GM18517 (cell line): ENCODE measurements around the gene BABAM1.
"Not testable (repeated sequence)": the region's sequence is repeated elsewhere in the genome, so short reads cannot be mapped to it uniquely, and the experiment has no call there.

Experiments
- ATAC-seq: cut with Tn5 transposase; IDR thresholded peaks from one replicate; pipeline ENCODE4 v1.9.1; 2021; ENCODE audit warnings: mild to moderate bottlenecking, moderate library complexity; ENCODE audit not compliant: unreplicated experiment

Gene BABAM1

GRCh38 chr19:17266589-17266974 lies 661 bp upstream of the BABAM1 start:
- peak; percentile 31 for ATAC-seq

DNA sequence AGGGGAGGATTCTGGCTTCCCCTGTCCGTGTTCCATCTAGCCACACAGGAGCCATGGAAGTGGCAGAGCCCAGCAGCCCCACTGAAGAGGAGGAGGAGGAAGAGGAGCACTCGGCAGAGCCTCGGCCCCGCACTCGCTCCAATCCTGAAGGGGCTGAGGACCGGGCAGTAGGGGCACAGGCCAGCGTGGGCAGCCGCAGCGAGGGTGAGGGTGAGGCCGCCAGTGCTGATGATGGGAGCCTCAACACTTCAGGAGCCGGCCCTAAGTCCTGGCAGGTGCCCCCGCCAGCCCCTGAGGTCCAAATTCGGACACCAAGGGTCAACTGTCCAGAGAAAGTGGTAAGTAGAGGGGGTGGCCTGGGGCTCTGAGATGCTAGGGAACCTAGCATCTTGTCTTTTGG lies 1.5 kb downstream of the BABAM1 start:
- ATAC-seq, result no peak

DNA sequence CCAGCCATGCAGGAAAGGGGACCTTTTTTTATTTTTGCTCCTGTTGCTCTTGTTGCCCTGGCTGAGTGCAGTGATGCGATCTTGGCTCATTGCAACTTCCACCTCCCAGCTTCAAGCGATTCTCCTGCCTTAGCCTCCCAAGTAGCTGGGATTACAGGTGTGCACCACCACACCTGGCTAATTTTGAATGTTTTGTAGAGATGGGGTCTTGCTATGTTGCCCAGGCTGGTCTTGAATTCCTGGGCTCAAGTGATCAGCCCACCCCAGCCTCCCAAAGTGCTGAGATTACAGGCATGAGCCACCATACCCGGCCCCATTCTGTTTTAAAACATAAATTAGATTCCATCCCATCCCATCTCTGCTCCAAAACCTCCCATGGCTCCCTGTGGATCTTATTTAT lies 7.6 kb downstream of the BABAM1 start:
- not testable (repeated sequence) for ATAC-seq

- ATAC-seq, result no peak
These were observed 8.4 kb downstream of the BABAM1 start for GRCh38 chr19:17275441-17276175.

DNA sequence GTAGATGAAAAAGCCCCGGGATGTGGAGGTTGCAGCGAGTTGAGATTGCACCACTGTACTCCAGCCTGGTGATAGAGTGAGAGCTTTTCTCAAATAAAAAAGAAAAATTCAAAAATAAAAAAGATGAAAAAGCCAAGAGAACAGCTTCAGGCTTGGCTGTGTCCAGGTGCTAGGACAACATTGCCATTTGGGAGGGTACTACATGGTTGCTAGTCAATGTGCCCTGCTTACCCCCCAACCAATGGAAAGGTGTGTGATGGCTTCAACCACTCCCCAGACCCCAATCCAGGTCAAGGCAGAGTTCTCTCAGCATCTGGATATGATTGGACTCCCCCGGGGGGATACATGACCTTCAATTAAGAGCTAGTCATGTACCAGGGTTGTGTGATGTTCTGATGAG lies 12.2 kb downstream of the BABAM1 start:
- ATAC-seq, result no peak

DNA sequence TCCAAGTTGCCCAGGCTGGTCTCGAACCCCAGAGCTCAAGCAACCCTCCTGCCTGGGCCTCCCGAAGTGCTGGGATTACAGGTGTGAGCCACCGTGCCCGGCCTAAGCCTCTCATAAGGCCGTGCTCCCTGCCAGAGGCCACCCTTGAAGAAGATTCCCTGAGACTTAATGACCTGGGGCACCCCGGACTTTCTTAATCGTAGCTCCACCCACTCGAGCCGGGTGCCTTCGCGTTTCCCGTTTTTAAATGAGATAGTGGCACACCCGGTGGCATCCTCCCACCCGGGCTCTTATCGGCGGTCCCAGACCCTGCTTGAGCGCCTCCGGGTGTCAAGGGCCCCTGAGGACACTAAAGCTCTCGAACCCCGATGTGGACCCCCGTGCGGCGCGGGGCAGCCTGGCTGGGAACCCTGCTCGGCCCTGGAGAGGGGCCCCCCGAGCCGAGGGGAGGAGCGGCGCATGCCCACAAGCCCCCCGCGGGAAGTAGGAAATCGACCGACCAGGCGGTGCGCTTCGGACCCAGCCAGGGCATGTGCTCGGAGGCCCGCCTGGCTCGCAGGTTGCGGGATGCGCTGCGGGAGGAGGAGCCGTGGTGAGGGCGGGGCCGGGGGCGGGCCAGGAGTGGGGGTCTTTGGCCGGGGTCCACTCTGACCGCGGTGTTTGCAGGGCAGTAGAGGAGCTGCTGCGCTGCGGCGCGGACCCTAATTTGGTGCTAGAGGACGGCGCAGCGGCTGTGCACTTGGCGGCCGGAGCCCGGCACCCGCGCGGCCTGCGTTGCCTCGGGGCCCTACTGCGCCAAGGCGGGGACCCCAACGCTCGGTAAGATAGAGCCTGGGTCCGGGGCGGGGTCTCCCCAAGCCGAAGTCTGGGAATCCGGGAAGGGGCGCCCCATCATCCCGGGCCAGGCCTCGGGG lies 14.4 kb downstream of the BABAM1 start, which contains the start of gene ANKLE1:
Gene ANKLE1 (plus strand): TSS at position 511 of the 914 bp plus-strand sequence. CDS start 20 bp downstream, at position 531.
- ATAC-seq, result no peak

- no peak for ATAC-seq
These were observed 15.4 kb downstream of the BABAM1 start for GRCh38 chr19:17282488-17283125.

- ATAC-seq, result no peak
These were observed 16.3 kb downstream of the BABAM1 start for GRCh38 chr19:17283504-17283996.

GRCh38 chr19:17285415-17286135 lies 18.3 kb downstream of the BABAM1 start:
- ATAC-seq, result no peak

DNA sequence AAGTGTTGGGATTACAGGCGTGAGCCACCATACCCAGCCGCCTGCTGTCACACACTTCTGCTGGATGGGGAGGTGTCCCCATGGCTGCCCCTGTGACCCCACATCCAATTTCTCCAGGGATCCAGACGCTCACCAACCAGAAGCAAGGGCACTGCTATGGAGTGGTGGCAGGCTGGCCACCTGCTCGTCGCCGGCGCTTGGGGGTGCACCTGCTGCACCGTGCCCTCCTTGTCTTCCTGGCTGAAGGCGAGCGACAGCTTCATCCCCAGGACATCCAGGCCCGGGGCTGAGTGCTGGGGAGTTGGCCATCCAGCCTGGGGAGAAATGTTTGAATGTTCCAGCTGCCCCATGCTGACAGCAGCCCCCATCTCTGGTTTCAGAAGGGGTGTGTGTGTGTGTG lies 19.0 kb downstream of the BABAM1 start:
- no peak for ATAC-seq

GRCh38 chr19:17286752-17287151 lies 19.5 kb downstream of the BABAM1 start:
- no peak for ATAC-seq

GRCh38 chr19:17289489-17289888 lies 22.2 kb downstream of the BABAM1 start:
- no peak for ATAC-seq

GRCh38 chr19:17292301-17293074 lies 25.2 kb downstream of the BABAM1 start:
- peak; percentile 85 for ATAC-seq

DNA sequence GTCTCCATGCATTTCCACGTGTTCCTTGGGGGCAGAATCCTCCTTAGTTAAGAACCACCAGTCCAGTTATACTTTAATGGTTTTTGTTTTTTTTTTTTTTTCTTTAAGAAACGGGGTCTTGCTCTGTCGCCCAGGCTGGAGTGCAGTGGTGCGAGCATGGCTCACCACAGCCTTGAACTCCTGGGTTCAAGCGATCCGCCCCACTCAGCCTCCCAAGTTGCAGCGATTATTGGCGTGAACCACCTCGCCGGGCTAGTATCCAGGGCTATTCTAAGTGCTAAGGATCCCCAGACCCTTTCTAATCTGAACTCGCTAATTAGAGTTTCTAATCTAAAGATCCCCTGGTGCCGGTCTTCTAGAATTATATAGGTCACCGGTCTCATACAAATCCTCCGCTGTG lies 26.4 kb downstream of the BABAM1 start:
- no peak for ATAC-seq

DNA sequence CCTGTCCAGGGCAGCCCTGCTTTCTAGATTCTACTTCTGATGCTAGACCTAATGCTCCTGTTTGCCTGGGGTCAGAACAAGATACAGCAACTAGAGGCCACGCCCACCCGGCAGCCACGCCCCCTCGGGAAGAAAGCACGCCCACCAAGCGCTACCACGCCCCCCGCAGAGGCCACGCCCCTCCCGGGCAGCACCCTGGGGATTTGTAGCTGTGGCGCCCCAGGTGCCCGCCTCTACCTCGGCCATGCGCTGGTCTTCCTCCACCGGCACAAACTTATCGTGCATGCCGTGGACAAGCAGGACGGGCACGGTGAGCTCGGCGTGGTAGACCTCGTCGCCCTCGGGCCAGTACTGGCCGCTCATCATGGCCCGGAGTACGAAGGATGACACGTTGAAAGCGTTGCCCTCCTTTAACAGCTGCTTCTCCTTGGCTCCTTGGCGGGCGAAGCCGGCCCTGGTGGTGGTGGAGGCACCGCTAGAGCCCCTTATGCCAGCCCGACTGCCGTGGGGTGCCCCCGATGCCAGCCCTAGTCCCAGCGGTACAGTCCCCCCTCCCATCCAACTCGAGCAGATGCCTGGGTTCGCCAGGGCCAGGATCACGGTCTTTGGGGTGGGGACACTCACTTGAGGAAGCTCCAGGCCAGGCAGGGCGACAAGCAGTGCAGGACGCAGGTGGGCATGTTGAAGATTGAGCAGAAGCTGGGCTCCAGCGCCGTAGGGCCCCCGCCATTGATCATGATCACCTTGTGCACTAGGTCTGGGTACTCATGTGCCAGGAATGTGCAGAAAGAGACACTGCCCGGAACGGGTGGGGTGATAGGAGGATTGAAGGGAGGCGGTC lies 27.0 kb downstream of the BABAM1 start:
- ATAC-seq, result no peak

GRCh38 chr19:17295551-17295950 lies 28.3 kb downstream of the BABAM1 start:
- not testable (repeated sequence) for ATAC-seq

GRCh38 chr19:17296273-17296672 lies 29.0 kb downstream of the BABAM1 start:
- ATAC-seq, result no peak

- no peak for ATAC-seq
These were observed 29.7 kb downstream of the BABAM1 start for GRCh38 chr19:17296976-17297375.
